Activated CD4-positive, alpha-beta T cell treated with anti-CD3 and anti-CD28 coated beads for 36 hours (primary cell): ENCODE measurements around the gene DDX46. TPM values are rescaled to one million over a fixed set of nuclear protein-coding genes. Genes with fewer than 3 reads are reported as not detected.

Experiments used
- ATAC-seq: fragments of 200-7000 bp; cut with Tn5 transposase; one replicate; pipeline ENCODE4 v1.10.0; 2021; ENCODE audit warnings: mild to moderate bottlenecking, moderate library complexity
- CTCF ChIA-PET: fragments of 350-600 bp; sonication (Branson Sonifier 250); formaldehyde crosslinking; loops from one replicate; lab custom pipeline; 2021; ENCODE audit warnings: antibody characterized with exemption; lab: Charles Lee
- POLR2A ChIA-PET: fragments of 350-600 bp; sonication (Branson Sonifier 250); formaldehyde crosslinking; loops from one replicate; lab custom pipeline; 2021; ENCODE audit warnings: antibody characterized with exemption, inconsistent platforms; lab: Charles Lee
- DNase-seq: peaks from one replicate; pipeline ENCODE4 v3.0.0-alpha.2; 2020
- H3K27ac Mint-ChIP-seq: one replicate; pipeline ENCODE4 v1.8.0; 2021; ENCODE audit warnings: mixed read lengths
- H3K27me3 Mint-ChIP-seq: one replicate; pipeline ENCODE4 v1.8.0; 2021; ENCODE audit warnings: mixed read lengths
- H3K36me3 Mint-ChIP-seq: one replicate; pipeline ENCODE4 v1.8.0; 2021; ENCODE audit warnings: low read depth, mixed read lengths
- H3K4me1 Mint-ChIP-seq: one replicate; pipeline ENCODE4 v1.8.0; 2021; ENCODE audit warnings: mixed read lengths
- H3K4me3 Mint-ChIP-seq: one replicate; pipeline ENCODE4 v1.8.0; 2021; ENCODE audit warnings: mild to moderate bottlenecking, moderate library complexity, mixed read lengths
- H3K9me3 Mint-ChIP-seq: one replicate; pipeline ENCODE4 v1.8.0; 2021; ENCODE audit warnings: low read depth, mixed read lengths
- intact Hi-C, 2 experiments: fragments of 100-400 bp; cut with DNase I in 1 of 2; cut with micrococcal nuclease in 1 of 2; formaldehyde crosslinking; loops; one replicate each; pipeline versions ENCODE4 v1.14.2 to v1.15.1; 2022 to 2024; cut with DNase I, micrococcal nuclease
- total RNA-seq, 2 experiments: library from RNA; stranded (reverse); gene quantifications; one replicate each; pipeline ENCODE4 v1.2.3, GENCODE V29; 2021

DDX46 gene
- total RNA-seq, 2 experiments from 2014 or later: 63.5 to 86.7 TPM

GRCh38 chr5:134864707-134865106 is 106.1 kb downstream of the DDX46 start:
- no peaks in the 10 kb centered on the region for H3K36me3 Mint-ChIP-seq
- ATAC-seq: no peak
- H3K27me3 Mint-ChIP-seq: no peaks in the 10 kb centered on the region
- H3K4me1 Mint-ChIP-seq: no peaks in the 10 kb centered on the region
- no peak overlapping the region for H3K27ac Mint-ChIP-seq
- intact Hi-C loops: no loop called here
- H3K4me3 Mint-ChIP-seq: no peak overlapping the region
- CTCF ChIA-PET: interaction anchor here (0.9 to 2.0 kb wide), 2 partner anchors 9 to 13 kb away, joined by 3 to 7 read pairs; no protein-coding TSS in a partner anchor
- DNase-seq: no peak
- H3K9me3 Mint-ChIP-seq: no peaks in the 10 kb centered on the region
- POLR2A ChIA-PET: no interaction called here

- intact Hi-C loops: loop anchor here in 1 of 2 experiments (10.0 kb wide), 2 partner anchors 349 to 649 kb away; partner anchors contain the start of genes JADE2 and PPP2CA
- Mint-ChIP-seq H3K27me3 (no peaks in the 10 kb centered on the region), H3K4me3 (peak overlapping the region; percentile 88), H3K4me1 (peaks cover 35% of the 10 kb centered on the region), H3K9me3 (no peaks in the 10 kb centered on the region), H3K36me3 (peaks cover 8% of the 10 kb centered on the region), H3K27ac (peak overlapping the region; percentile 97)
- ATAC-seq (peak; percentile 37), DNase-seq (peak; percentile 53)
- ChIA-PET CTCF (interaction anchor here (0.8 to 2.2 kb wide), 4 partner anchors 31 to 135 kb away, joined by 3 to 11 read pairs (median 4); partner anchors contain the start of genes CAMLG and PCBD2), POLR2A (interaction anchor here (1.0 to 1.2 kb wide), 5 partner anchors 16 to 34 kb away, joined by 3 to 7 read pairs (median 3); partner anchors contain the start of genes C5orf24 and PCBD2)
These were observed 114.9 kb downstream of the DDX46 start for GRCh38 chr5:134873494-134873893.

GRCh38 chr5:134873987-134874830 is 115.6 kb downstream of the DDX46 start, which contains the start of gene TXNDC15:
Gene TXNDC15, plus strand, starts transcription at chr5:134874371. Its CDS starts 57 bp downstream, at chr5:134874428.
- H3K27ac Mint-ChIP-seq: peak within 1 kb of the TSS; percentile 97
- peak; percentile 90 for DNase-seq
- H3K9me3 Mint-ChIP-seq: no peaks in the 10 kb centered on the region
- ChIA-PET CTCF (interaction anchor here (0.8 to 2.2 kb wide), 4 partner anchors 12 to 136 kb away, joined by 3 to 11 read pairs (median 4); partner anchors contain the start of genes CAMLG and PCBD2), POLR2A (interaction anchor here (1.0 to 1.2 kb wide), 5 partner anchors 17 to 33 kb away, joined by 3 to 7 read pairs (median 3); partner anchors contain the start of genes C5orf24 and PCBD2)
- intact Hi-C loops: loop anchor here (1.0 to 10.0 kb wide), 10 partner anchors 29 to 649 kb away; partner anchors contain the start of genes C5orf24 (in 2 of the 2), CAMLG (in 1 of the 2), DDX46 (in 1 of the 2) and JADE2 (in 1 of the 2)
- H3K27me3 Mint-ChIP-seq: no peaks in the 10 kb centered on the region
- peak within 1 kb of the TSS; percentile 88 for H3K4me3 Mint-ChIP-seq
- peaks cover 10% of the 10 kb centered on the region for H3K36me3 Mint-ChIP-seq
- peak; percentile 83 for ATAC-seq
- peaks cover 37% of the 10 kb centered on the region for H3K4me1 Mint-ChIP-seq

- Mint-ChIP-seq H3K9me3 (no peaks in the 10 kb centered on the region), H3K4me1 (peaks cover 40% of the 10 kb centered on the region), H3K27me3 (no peaks in the 10 kb centered on the region), H3K36me3 (peaks cover 12% of the 10 kb centered on the region), H3K27ac (peak overlapping the region; percentile 97), H3K4me3 (peak overlapping the region; percentile 88)
- ATAC-seq: peak; percentile 72
- peak; percentile 64 for DNase-seq
- intact Hi-C loops: loop anchor here (1.0 to 10.0 kb wide), 11 partner anchors 29 to 650 kb away; partner anchors contain the start of genes C5orf24 (in 2 of the 2), CAMLG (in 1 of the 2), DDX46 (in 1 of the 2) and JADE2 (in 1 of the 2)
- POLR2A ChIA-PET: no interaction called here
- CTCF ChIA-PET: interaction anchor here (1.0 to 1.4 kb wide), 2 partner anchors 13 to 137 kb away, joined by 3 to 4 read pairs; partner anchors contain the start of gene CAMLG
These were observed 116.5 kb downstream of the DDX46 start for GRCh38 chr5:134874831-134875655.

GRCh38 chr5:134877159-134877558 is 118.6 kb downstream of the DDX46 start:
- no peak overlapping the region for H3K4me3 Mint-ChIP-seq
- no peaks in the 10 kb centered on the region for H3K9me3 Mint-ChIP-seq
- ChIA-PET POLR2A (interaction anchor here (0.5 kb wide), 1 partner anchor 26 kb away, joined by 3 read pairs; no protein-coding TSS in a partner anchor), CTCF (interaction anchor here (1.1 to 1.8 kb wide), 2 partner anchors 24 to 27 kb away, joined by 4 to 5 read pairs; partner anchors contain the start of gene PCBD2)
- H3K27ac Mint-ChIP-seq: peak overlapping the region; percentile 49
- no peak for ATAC-seq
- intact Hi-C loops: loop anchor here in 1 of 2 experiments (10.0 kb wide), 2 partner anchors 352 to 652 kb away; partner anchors contain the start of genes JADE2 and PPP2CA
- peaks cover 12% of the 10 kb centered on the region for H3K36me3 Mint-ChIP-seq
- peaks cover 46% of the 10 kb centered on the region for H3K4me1 Mint-ChIP-seq
- H3K27me3 Mint-ChIP-seq: no peaks in the 10 kb centered on the region
- no peak for DNase-seq

GRCh38 chr5:134878403-134878802 is 119.8 kb downstream of the DDX46 start:
- Mint-ChIP-seq H3K36me3 (peaks cover 12% of the 10 kb centered on the region), H3K4me1 (peaks cover 40% of the 10 kb centered on the region), H3K9me3 (no peaks in the 10 kb centered on the region), H3K4me3 (no peak overlapping the region), H3K27me3 (no peaks in the 10 kb centered on the region), H3K27ac (peak overlapping the region; percentile 55)
- intact Hi-C loops: loop anchor here in 1 of 2 experiments (10.0 kb wide), 2 partner anchors 354 to 654 kb away; partner anchors contain the start of genes JADE2 and PPP2CA
- ChIA-PET CTCF (interaction anchor here (1.7 kb wide), 1 partner anchor 39 kb away, joined by 4 read pairs; no protein-coding TSS in a partner anchor), POLR2A (no interaction called here)
- ATAC-seq (no peak), DNase-seq (no peak)

- Mint-ChIP-seq H3K27ac (no peak overlapping the region), H3K27me3 (no peaks in the 10 kb centered on the region), H3K9me3 (no peaks in the 10 kb centered on the region), H3K4me3 (no peak overlapping the region), H3K36me3 (peaks cover 12% of the 10 kb centered on the region), H3K4me1 (peaks cover 38% of the 10 kb centered on the region)
- CTCF ChIA-PET: interaction anchor here (1.2 to 1.7 kb wide), 2 partner anchors 12 to 38 kb away, joined by 4 to 5 read pairs; no protein-coding TSS in a partner anchor
- ATAC-seq: no peak
- intact Hi-C loops: loop anchor here in 1 of 2 experiments (10.0 kb wide), 2 partner anchors 355 to 655 kb away; partner anchors contain the start of genes JADE2 and PPP2CA
- POLR2A ChIA-PET: no interaction called here
- no peak for DNase-seq
These were observed 120.9 kb downstream of the DDX46 start for GRCh38 chr5:134879456-134879855.

Other genes with a start within 250 kb of the DDX46 start
- 10 to 100 TPM; 58.1 to 68.0 TPM for gene JADE2, start 233.1 kb upstream of the DDX46 start, total RNA-seq
- gene SAR1B, start 126.0 kb upstream of the DDX46 start, total RNA-seq: 10 to 100 TPM; 40.3 to 54.9 TPM
- 10 to 100 TPM; 32.2 to 41.3 TPM for gene SEC24A, start 110.0 kb upstream of the DDX46 start, total RNA-seq
- gene CAMLG, start 20.2 kb upstream of the DDX46 start, total RNA-seq: 10 to 100 TPM; 19.8 to 35.2 TPM
- 10 to 100 TPM; 24.5 to 24.9 TPM for gene C5orf24, start 87.2 kb downstream of the DDX46 start, total RNA-seq
- gene TXNDC15, start 115.6 kb downstream of the DDX46 start, total RNA-seq: 10 to 100 TPM; 16.6 to 29.1 TPM
- gene PCBD2, start 146.4 kb downstream of the DDX46 start, total RNA-seq: 10 to 100 TPM; 10.0 to 12.8 TPM
- under 1 TPM; 0.40 to 0.69 TPM for gene CATSPER3, start 209.1 kb downstream of the DDX46 start, total RNA-seq